NCI-H146 (cell line): ENCODE data around the gene A4GALT.
A peak's percentile ranks its signal among the peaks of the same experiment; 100 is the strongest.
"Not testable (repeated sequence)": the region's sequence is repeated elsewhere in the genome, so short reads cannot be mapped to it uniquely, and the experiment has no call there.

ENCODE experiments used
- DNase-seq: peaks from one replicate; lab custom pipeline; 2025; lab: John Stamatoyannopoulos, UW

A4GALT gene

GRCh38 chr22:42740320-42740719 is 19.6 kb upstream of the A4GALT start:
- DNase-seq, result not testable (repeated sequence)

DNA sequence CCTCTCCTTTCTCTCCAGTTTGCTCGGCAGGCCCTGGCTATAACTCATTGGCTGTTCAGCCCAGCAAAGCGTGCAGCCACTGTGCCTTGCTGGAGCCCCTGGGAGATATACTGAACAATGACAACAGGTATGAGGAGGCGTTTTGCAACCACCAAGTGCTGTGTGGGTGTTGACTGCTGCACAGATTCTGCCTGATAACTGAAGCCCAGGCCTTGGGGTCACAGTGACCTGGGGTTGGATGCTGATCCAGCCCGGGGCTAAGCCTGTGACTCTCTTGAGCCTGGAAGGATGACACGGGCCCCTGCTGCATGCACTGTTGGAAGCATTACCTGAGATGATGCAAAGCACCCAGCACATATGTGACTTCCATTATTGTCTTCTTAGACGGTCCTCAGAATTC is 13.7 kb upstream of the A4GALT start:
- no peak for DNase-seq

GRCh38 chr22:42733394-42733793 is 12.7 kb upstream of the A4GALT start:
- not testable (repeated sequence) for DNase-seq

- no peak for DNase-seq
Measured at GRCh38 chr22:42732081-42732480, 11.4 kb upstream of the A4GALT start.

- no peak for DNase-seq
Measured at GRCh38 chr22:42726811-42727210, 6.1 kb upstream of the A4GALT start.

- no peak for DNase-seq
Measured at GRCh38 chr22:42725606-42726355, 5.1 kb upstream of the A4GALT start.

DNA sequence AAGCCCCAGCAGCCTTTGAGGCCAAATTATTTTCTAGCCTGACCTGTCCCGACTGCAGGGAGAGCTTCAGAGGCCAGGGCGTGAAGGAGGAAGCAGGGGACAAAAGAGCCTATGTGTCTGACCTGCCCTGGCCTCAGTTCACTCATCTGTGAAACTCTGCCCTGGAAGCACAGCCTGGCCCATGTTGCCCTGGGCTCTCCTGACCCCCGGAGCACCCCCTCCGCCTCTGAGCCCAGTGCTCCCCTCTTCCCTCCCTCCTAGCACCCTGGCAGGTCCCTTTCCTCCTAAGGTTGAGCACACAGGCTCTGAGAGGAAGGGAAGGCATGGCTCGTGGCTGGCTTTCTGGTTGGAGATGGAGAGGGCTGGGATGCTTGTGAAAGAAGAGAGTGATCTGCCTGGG is 3.4 kb upstream of the A4GALT start:
- DNase-seq, result no peak

DNA sequence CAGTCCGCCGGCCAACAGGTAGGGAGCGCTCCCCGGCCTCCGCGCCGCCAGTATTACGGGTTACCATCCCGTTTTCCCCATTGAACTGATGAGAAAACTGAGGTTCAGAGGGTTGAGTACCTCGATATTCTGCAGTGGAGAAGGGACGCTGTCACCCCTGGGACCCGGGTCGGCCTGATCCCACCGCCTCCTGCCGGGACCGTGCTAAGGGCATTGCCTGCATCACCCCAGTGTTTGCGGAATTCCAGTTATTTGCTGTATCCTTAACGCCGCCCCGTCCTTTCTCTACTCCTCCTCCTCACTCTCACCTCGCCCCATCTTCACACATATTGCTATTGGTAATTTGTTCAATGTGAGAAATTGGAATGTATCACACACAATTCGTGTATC is 370 bp upstream of the A4GALT start:
- DNase-seq, result no peak

GRCh38 chr22:42719656-42720262 is 911 bp downstream of the A4GALT start:
- peak; percentile 13 for DNase-seq

GRCh38 chr22:42719133-42719532 is 1.5 kb downstream of the A4GALT start:
- DNase-seq, result no peak

- no peak for DNase-seq
Measured at GRCh38 chr22:42717197-42717928, 3.3 kb downstream of the A4GALT start.

GRCh38 chr22:42716649-42717127 is 4.0 kb downstream of the A4GALT start:
- DNase-seq, result no peak

DNA sequence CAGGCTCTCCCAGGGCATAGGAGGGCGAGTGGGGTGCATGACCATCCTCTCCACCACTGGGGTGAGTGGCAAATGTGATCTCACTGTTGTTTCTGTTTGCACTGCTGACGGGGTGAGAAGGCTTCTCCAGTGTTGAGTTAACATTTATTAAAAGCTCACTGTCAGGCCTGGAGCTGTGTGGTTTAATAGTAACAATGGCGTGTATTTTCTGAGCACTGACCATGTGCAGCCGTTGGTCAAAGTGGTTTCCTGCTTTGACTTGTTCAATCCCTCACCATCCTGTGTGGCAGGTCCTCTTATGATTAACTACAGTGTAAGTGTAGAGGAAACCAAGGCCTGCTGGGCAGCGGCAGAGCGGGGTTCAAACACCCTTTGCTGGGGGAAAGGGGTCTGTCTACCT is 4.4 kb downstream of the A4GALT start:
- no peak for DNase-seq

DNA sequence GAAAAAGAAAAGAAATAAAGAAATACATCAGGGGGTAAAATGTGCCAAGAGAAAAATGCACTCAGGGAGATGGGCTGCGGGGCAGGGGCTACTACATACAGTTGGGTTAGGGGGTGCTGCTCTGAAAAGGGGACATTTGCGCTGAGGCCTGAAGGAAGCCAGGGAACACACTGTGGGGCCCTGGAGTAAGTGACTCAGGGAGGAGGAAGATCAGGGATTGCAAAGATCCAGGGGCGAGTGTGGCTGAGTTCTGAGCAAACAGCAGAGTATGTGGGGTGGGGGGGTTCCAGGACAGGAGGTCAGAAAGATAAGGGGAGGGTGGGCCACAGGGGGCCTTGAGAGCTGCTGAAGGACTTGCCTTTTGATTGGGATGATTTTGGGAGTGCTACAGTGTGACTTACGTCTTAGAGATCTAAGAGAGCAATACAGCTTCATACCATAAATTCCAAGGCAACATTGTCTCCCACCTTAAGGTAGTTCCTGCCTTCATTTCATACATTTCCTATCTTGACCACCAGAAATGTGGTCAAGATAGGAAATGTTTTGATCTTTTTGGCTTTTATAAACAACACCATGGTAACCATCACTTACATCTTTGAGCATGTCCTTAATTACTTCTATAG is 5.8 kb downstream of the A4GALT start:
- no peak for DNase-seq

DNA sequence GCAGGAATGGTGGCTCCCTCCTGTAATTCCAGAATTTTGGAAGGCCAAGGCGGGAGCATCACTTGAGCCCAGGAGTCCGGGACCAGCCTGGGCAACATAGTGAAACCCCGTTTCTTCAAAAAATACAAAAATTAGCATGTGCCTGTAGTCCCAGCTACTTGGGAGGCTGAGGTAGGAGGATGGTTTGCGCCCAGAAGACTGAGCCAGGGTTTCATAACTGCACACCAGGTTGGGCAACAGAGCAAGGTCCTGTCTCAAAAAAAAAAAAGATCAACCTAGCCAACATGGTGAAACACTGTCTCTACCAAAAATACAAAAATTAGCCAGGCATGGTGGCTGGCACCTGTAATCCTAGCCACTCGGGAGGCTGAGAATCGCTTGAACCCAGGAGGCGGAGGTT is 6.4 kb downstream of the A4GALT start:
- no peak for DNase-seq

GRCh38 chr22:42711895-42712837 is 8.5 kb downstream of the A4GALT start:
- DNase-seq, result no peak

GRCh38 chr22:42711281-42711731 is 9.4 kb downstream of the A4GALT start:
- no peak for DNase-seq

GRCh38 chr22:42708417-42708816 is 12.3 kb downstream of the A4GALT start:
- DNase-seq, result no peak

DNA sequence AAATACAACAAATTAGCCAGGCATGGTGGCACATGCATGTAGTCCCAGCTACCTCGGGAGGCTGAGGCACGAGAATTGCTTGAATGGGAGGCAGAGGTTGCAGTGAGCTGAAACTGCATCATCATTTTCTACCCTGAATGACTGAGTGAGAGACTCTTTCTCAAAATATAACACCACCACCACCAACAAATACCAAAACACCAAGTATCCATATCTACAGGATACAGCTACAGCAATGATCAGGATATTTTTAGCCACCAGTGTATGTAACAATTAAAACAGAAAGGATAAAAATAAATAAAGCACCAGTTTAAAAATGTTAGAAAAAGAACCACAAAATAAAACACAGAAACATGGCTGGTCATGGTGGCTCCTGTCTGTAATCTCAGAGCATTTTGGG is 13.2 kb downstream of the A4GALT start:
- no peak for DNase-seq

DNA sequence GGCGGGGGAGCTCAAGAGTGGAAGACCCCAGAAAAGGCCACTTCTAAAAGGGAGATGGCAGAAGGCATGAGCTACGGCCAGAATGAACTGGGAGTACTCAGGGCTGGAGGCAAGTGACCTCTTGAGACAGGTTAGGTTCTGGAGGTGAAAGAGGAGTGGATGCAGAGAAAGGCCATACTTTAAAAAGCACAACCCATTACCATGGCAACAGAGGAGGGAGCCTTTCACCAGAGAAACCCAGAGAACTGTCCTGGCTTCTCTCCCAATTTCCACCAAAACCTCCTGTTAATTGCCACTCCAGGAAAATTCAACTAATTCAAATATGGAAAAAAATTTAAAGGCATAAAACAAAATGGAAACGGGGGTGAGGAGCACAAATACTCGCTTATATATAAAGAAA is 15.8 kb downstream of the A4GALT start:
- DNase-seq, result no peak

GRCh38 chr22:42702675-42703074 is 18.0 kb downstream of the A4GALT start:
- DNase-seq, result no peak
